Keratinocyte (primary cell): ENCODE measurements around the gene CDC14B.

Experiments
- CTCF ChIP-seq, 3 experiments: IDR thresholded peaks in 1 of 3; conservative IDR thresholded peaks in 1 of 3; optimal IDR thresholded peaks in 1 of 3; 2 replicates in 2 of 3; 3 replicates in 1 of 3; pipeline versions ENCODE3 to v1.5.1; 2011; ENCODE audit warnings: low read length in 3 of 3, mild to moderate bottlenecking in 3 of 3, moderate library complexity in 2 of 3, control low read depth in 1 of 3, inconsistent platforms in 1 of 3; ENCODE audit not compliant: insufficient read depth in 2 of 3; ENCODE audit errors: extremely low read depth in 1 of 3
- EZH2 ChIP-seq: IDR thresholded peaks from one replicate; pipeline ENCODE4 v1.6.1; 2012; ENCODE audit warnings: inconsistent platforms, mild to moderate bottlenecking, low read length, moderate library complexity

DNA sequence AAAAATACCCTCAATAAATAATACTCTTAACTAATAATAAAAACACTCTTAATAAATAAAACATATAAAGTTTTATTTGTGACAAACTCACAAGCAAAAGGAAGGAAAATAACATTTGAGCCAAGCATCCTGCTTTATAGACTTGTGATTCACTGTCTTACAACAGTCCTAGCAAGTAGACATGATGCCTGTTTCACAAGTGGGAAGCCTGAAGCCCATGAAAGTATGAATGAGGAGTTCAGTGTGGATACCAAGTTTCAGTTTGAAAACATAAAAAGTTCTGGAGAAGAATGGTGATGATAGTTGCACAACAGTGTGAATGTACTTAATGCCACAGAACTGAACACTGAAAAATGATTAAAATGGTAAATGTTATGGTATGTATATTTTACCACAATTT lies 158.8 kb downstream of the CDC14B start:
- TF ChIP-seq CTCF (optimal IDR thresholded peaks at IDR 0.05 in 1 of 3, IDR thresholded peaks at IDR 0.05 in 1 of 3, conservative IDR thresholded peaks at IDR 0.05 in 1 of 3; ENCODE audit: extremely low read depth in 1 of 3, insufficient read depth in 2 of 3, low read length in 3 of 3) (no peak), EZH2 (no peak)
